ENCODE data around the gene TOM1.

- no peak for TF ChIP-seq CTCF (IDR thresholded peaks at IDR 0.05)
- TF ChIP-seq EZH2 (IDR thresholded peaks at IDR 0.05; ENCODE audit: borderline replicate concordance, insufficient read depth, low read depth, low read length, poor library complexity, severe bottlenecking), result no peak
Measured at GRCh38 chr22:35319244-35319985, 19.7 kb downstream of the TOM1 start.

Measured in B cell (primary cell).